Measurements from ENCODE around the gene UBAP1.
"Not testable (repeated sequence)": the region's sequence is repeated elsewhere in the genome, so short reads cannot be mapped to it uniquely, and the experiment has no call there.

The UBAP1 gene

GRCh38 chr9:34178436-34179212 is at the start of gene UBAP1:
Gene UBAP1, plus strand, starts transcription at chr9:34179043. Its CDS starts 41,872 bp downstream, at chr9:34220915.
- H3K36me3 ChIP-seq (ENCODE audit: control insufficient read depth, insufficient read depth, low read length): no peaks in the 10 kb centered on the region
- peaks cover 7% of the 10 kb centered on the region for H3K4me1 ChIP-seq (ENCODE audit: control insufficient read depth, insufficient read depth, low read length)
- H3K27me3 ChIP-seq (ENCODE audit: control insufficient read depth, insufficient read depth, low read length): no peaks in the 10 kb centered on the region
- H3K9ac ChIP-seq (ENCODE audit: low read length): peak within 1 kb of the TSS; percentile 95
- H3K27ac ChIP-seq (ENCODE audit: low read depth, low read length): peak within 1 kb of the TSS; percentile 92
- H3K4me3 ChIP-seq (ENCODE audit: low read length): peak within 1 kb of the TSS; percentile 96

DNA sequence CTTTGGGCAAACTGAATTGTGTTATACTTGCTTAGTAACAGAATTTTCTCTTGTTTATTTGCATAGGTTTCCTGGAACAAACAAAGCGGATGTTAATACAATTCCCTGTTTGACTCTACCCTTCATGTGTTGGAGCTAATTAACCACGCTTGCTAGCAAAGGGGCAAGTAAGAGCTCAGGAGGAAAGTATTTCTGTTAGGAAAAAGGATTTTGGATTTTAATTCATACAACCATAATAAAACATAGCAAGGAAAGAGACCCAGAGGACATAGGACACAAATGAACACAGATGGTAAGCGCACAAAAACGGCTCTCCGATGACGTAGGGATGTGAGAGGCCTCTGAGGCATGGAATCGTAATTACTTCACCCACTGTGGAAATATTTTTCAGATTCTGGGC is 47.3 kb upstream of the UBAP1 start:
- no peaks in the 10 kb centered on the region for H3K36me3 ChIP-seq (ENCODE audit: control insufficient read depth, insufficient read depth, low read length)
- H3K9ac ChIP-seq (ENCODE audit: low read length): no peak overlapping the region
- H3K4me3 ChIP-seq (ENCODE audit: low read length): no peak overlapping the region
- no peaks in the 10 kb centered on the region for H3K27me3 ChIP-seq (ENCODE audit: control insufficient read depth, insufficient read depth, low read length)
- no peak overlapping the region for H3K27ac ChIP-seq (ENCODE audit: low read depth, low read length)
- no peaks in the 10 kb centered on the region for H3K4me1 ChIP-seq (ENCODE audit: control insufficient read depth, insufficient read depth, low read length)

GRCh38 chr9:34133436-34133949 is 45.4 kb upstream of the UBAP1 start:
- Histone ChIP-seq H3K4me1 (ENCODE audit: control insufficient read depth, insufficient read depth, low read length) (no peaks in the 10 kb centered on the region), H3K4me3 (ENCODE audit: low read length) (no peak overlapping the region), H3K9ac (ENCODE audit: low read length) (no peak overlapping the region), H3K36me3 (ENCODE audit: control insufficient read depth, insufficient read depth, low read length) (no peaks in the 10 kb centered on the region), H3K27me3 (ENCODE audit: control insufficient read depth, insufficient read depth, low read length) (no peaks in the 10 kb centered on the region), H3K27ac (ENCODE audit: low read depth, low read length) (no peak overlapping the region)

GRCh38 chr9:34134521-34134920 is 44.3 kb upstream of the UBAP1 start:
- H3K27ac ChIP-seq (ENCODE audit: low read depth, low read length): no peak overlapping the region
- no peaks in the 10 kb centered on the region for H3K27me3 ChIP-seq (ENCODE audit: control insufficient read depth, insufficient read depth, low read length)
- no peaks in the 10 kb centered on the region for H3K36me3 ChIP-seq (ENCODE audit: control insufficient read depth, insufficient read depth, low read length)
- H3K4me1 ChIP-seq (ENCODE audit: control insufficient read depth, insufficient read depth, low read length): no peaks in the 10 kb centered on the region
- no peak overlapping the region for H3K9ac ChIP-seq (ENCODE audit: low read length)
- H3K4me3 ChIP-seq (ENCODE audit: low read length): no peak overlapping the region

GRCh38 chr9:34138644-34139043 is 40.2 kb upstream of the UBAP1 start:
- not testable (repeated sequence) for H3K27ac ChIP-seq (ENCODE audit: low read depth, low read length); H3K36me3 ChIP-seq (ENCODE audit: control insufficient read depth, insufficient read depth, low read length); H3K9ac ChIP-seq (ENCODE audit: low read length); H3K4me1 ChIP-seq (ENCODE audit: control insufficient read depth, insufficient read depth, low read length); H3K27me3 ChIP-seq (ENCODE audit: control insufficient read depth, insufficient read depth, low read length); H3K4me3 ChIP-seq (ENCODE audit: low read length)

DNA sequence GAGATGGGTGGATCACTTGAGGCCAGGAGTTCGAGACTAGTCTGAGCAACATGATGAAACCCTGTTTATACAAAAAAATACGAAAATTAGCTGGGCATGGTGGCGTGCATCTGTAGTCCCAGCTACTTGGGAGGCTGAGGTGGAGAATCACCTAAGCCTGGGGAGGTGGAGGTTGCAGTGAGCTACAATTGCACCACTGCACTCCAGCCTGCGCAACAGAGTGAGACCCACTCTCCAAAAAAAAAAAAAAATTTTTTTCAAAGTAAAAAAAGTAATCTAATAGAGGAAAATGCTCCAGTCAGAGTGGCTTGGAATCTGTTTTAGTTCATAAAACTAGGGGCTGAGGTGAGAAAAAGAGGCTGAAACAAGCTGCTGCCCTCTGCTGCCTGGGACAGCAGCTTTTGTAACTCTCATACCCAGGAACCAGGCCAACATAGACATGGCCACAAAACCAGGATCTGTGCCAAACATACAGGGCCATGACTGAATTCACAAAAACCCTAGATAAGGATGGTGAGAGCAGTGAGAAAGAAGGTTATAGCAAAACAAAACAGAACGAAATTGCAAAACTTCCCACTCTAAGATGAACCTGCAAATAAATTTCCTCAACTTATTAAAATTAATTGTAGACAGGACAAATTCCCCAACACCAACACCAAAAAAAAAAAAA is 39.2 kb upstream of the UBAP1 start:
- Histone ChIP-seq H3K4me3 (ENCODE audit: low read length) (no peak overlapping the region), H3K9ac (ENCODE audit: low read length) (no peak overlapping the region), H3K27ac (ENCODE audit: low read depth, low read length) (no peak overlapping the region), H3K36me3 (ENCODE audit: control insufficient read depth, insufficient read depth, low read length) (no peaks in the 10 kb centered on the region), H3K4me1 (ENCODE audit: control insufficient read depth, insufficient read depth, low read length) (no peaks in the 10 kb centered on the region), H3K27me3 (ENCODE audit: control insufficient read depth, insufficient read depth, low read length) (no peaks in the 10 kb centered on the region)

DNA sequence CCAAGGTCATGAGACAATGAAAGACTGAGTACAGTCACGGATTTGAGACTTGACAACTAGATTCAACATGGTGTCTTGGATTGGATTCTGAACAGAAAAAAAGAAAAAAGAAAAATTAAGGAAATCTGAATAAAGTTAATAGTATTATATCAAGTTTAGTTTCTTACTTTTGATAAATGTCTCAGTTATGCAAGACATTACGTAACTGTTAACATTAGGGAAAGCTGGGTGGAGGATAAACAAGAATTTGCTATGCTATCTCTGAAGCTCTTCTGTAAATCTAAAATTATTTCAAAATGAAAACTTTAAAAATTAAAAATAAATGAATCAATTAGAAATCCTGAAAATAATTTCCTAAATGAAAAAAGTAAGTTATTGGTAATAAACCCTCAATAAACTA is 38.0 kb upstream of the UBAP1 start:
- no peaks in the 10 kb centered on the region for H3K36me3 ChIP-seq (ENCODE audit: control insufficient read depth, insufficient read depth, low read length)
- H3K4me1 ChIP-seq (ENCODE audit: control insufficient read depth, insufficient read depth, low read length): no peaks in the 10 kb centered on the region
- H3K27me3 ChIP-seq (ENCODE audit: control insufficient read depth, insufficient read depth, low read length): no peaks in the 10 kb centered on the region
- no peak overlapping the region for H3K4me3 ChIP-seq (ENCODE audit: low read length)
- no peak overlapping the region for H3K27ac ChIP-seq (ENCODE audit: low read depth, low read length)
- no peak overlapping the region for H3K9ac ChIP-seq (ENCODE audit: low read length)

DNA sequence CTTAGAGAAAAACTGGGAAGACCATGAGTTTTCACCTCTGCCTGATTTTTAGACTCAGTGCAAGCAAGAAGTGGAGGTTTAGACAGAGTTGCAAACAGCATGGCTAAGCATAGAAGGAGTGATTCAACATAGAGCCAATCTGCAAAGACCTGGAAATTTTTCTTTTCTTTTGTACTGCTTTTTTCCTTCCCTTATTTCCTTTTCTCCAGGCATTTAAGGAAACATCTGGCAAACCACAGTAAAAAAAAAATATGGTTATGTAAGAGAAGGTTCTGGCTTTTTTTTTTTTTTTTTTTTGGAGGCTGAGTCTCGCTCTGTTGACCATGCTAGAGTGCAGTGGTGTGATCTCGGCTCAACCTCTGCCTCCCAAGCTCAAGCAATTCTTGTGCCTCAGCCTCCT is 35.7 kb upstream of the UBAP1 start:
- H3K27ac ChIP-seq (ENCODE audit: low read depth, low read length): no peak overlapping the region
- H3K4me1 ChIP-seq (ENCODE audit: control insufficient read depth, insufficient read depth, low read length): no peaks in the 10 kb centered on the region
- no peak overlapping the region for H3K9ac ChIP-seq (ENCODE audit: low read length)

GRCh38 chr9:34145165-34145564 is 33.7 kb upstream of the UBAP1 start:
- Histone ChIP-seq H3K27me3 (ENCODE audit: control insufficient read depth, insufficient read depth, low read length) (no peaks in the 10 kb centered on the region), H3K4me1 (ENCODE audit: control insufficient read depth, insufficient read depth, low read length) (no peaks in the 10 kb centered on the region), H3K9ac (ENCODE audit: low read length) (no peak overlapping the region), H3K36me3 (ENCODE audit: control insufficient read depth, insufficient read depth, low read length) (no peaks in the 10 kb centered on the region), H3K27ac (ENCODE audit: low read depth, low read length) (no peak overlapping the region), H3K4me3 (ENCODE audit: low read length) (no peak overlapping the region)

More for the DNA sequence above, 35.7 kb upstream of the UBAP1 start:
- Histone ChIP-seq H3K36me3 (ENCODE audit: control insufficient read depth, insufficient read depth, low read length) (no peaks in the 10 kb centered on the region), H3K4me3 (ENCODE audit: low read length) (no peak overlapping the region), H3K27me3 (ENCODE audit: control insufficient read depth, insufficient read depth, low read length) (no peaks in the 10 kb centered on the region)

DNA sequence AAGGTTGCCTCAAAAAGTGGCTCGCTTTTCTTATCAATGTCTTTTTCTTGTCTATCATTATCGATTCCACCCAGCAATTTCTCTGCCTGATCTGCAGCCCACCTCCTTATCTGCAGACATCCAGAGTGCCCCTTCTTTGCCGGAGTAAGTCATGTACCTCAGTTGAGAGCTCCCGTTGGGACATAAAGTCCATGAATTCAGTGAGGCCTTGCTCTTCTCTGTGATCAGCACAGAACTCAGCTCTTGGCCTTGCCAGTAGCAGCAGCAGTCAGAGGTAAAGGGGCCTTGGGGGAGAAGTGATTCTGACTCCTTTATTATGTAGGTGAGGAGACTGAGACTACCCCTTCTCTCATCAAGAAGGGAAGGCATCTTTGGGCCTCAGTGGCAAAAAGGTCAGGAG is 27.4 kb upstream of the UBAP1 start:
- H3K27ac ChIP-seq (ENCODE audit: low read depth, low read length): no peak overlapping the region
- no peak overlapping the region for H3K9ac ChIP-seq (ENCODE audit: low read length)
- no peak overlapping the region for H3K4me3 ChIP-seq (ENCODE audit: low read length)
- no peaks in the 10 kb centered on the region for H3K36me3 ChIP-seq (ENCODE audit: control insufficient read depth, insufficient read depth, low read length)
- no peaks in the 10 kb centered on the region for H3K27me3 ChIP-seq (ENCODE audit: control insufficient read depth, insufficient read depth, low read length)
- no peaks in the 10 kb centered on the region for H3K4me1 ChIP-seq (ENCODE audit: control insufficient read depth, insufficient read depth, low read length)

- H3K9ac ChIP-seq (ENCODE audit: low read length): no peak overlapping the region
- H3K27ac ChIP-seq (ENCODE audit: low read depth, low read length): no peak overlapping the region
Observed at GRCh38 chr9:34154057-34154456, 24.8 kb upstream of the UBAP1 start.

GRCh38 chr9:34157318-34157717 is 21.5 kb upstream of the UBAP1 start:
- Histone ChIP-seq H3K27me3 (ENCODE audit: control insufficient read depth, insufficient read depth, low read length) (no peaks in the 10 kb centered on the region), H3K36me3 (ENCODE audit: control insufficient read depth, insufficient read depth, low read length) (no peaks in the 10 kb centered on the region), H3K27ac (ENCODE audit: low read depth, low read length) (no peak overlapping the region), H3K4me1 (ENCODE audit: control insufficient read depth, insufficient read depth, low read length) (no peaks in the 10 kb centered on the region), H3K9ac (ENCODE audit: low read length) (no peak overlapping the region), H3K4me3 (ENCODE audit: low read length) (no peak overlapping the region)

More at GRCh38 chr9:34154057-34154456, 24.8 kb upstream of the UBAP1 start:
- no peaks in the 10 kb centered on the region for H3K4me1 ChIP-seq (ENCODE audit: control insufficient read depth, insufficient read depth, low read length)
- H3K4me3 ChIP-seq (ENCODE audit: low read length): no peak overlapping the region
- H3K27me3 ChIP-seq (ENCODE audit: control insufficient read depth, insufficient read depth, low read length): no peaks in the 10 kb centered on the region
- no peaks in the 10 kb centered on the region for H3K36me3 ChIP-seq (ENCODE audit: control insufficient read depth, insufficient read depth, low read length)
